Measurements from ENCODE around the gene MYO1D. TPM values are rescaled to one million over a fixed set of nuclear protein-coding genes. Genes with fewer than 3 reads are reported as not detected.

The MYO1D gene
- total RNA-seq, 1 experiment from 2014 or later, result 2.3 TPM

DNA sequence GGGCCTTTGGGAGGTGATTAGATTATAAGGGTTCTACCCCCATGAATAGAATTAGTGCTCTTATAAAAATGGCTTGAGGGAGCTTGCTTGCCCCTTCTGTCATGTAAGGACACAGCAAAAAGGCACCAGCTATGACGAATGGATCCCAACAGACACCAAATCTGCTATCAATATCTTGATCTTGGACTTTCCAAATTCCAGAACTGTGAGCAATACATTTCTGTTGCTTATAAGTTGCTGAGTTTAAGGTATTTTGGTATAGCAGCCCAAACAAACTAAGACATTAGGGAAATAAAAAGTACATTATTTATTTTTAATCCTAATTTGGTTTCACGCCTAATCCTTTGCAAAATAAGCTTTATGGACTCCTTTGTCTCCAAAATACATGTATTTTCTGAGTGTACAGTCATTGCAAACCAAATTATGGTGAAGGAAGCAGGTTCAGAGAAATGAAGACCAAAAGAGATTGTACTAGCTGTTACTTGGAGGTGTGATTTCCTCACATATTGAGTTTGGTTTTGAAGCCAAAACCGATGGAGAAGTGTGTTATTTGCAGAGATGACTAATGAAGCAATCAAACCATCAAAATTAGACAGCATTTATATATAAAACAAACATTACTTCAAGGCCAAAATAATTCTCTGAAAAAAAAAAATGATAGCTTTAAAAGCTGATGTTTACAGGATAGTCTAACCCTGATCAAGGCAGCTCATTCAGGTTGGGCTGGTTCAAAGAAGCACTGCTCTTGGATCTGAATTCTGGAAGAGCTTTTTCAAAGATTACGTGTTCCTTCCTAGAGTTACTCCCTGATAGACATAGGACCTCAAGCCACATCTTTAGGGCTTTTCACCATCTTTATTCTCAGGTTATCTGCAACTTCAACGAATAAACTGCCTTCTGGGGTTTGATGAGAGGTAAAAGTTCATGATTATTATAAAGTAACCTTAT, 71.6 kb downstream of the MYO1D start:
- Histone ChIP-seq H3K27ac (no peak overlapping the region), H3K27me3 (peaks cover 12% of the 10 kb centered on the region), H3K4me3 (no peak overlapping the region), H3K9me3 (replicated peaks) (no peaks in the 10 kb centered on the region; the same call in 1 of the 2 replicates), H3K36me3 (no peaks in the 10 kb centered on the region), H3K4me1 (no peaks in the 10 kb centered on the region)
- no peak for DNase-seq

DNA sequence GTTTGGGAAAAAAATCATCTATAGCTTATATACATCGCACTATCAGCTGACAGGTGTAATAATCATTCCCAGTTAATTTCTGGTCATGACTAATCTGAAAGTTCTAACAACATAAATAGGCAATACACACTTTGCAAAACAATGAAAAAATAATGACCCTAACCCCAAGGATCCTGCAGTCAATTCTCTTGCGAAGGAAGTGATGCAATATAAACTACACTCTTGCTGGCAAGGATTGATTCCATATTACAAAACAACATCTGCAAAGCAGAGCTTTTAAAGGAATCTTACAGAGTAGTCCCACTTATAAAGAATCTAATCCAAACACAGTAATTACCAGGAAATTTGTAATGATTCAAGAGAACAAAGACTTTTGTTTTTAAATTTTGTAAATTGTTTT, 73.4 kb downstream of the MYO1D start:
- H3K27me3 ChIP-seq, result peaks cover 18% of the 10 kb centered on the region
- H3K27ac ChIP-seq, result no peak overlapping the region
- no peak for DNase-seq
- no peaks in the 10 kb centered on the region for H3K36me3 ChIP-seq
- no peaks in the 10 kb centered on the region; the same call in 1 of the 2 replicates for H3K9me3 ChIP-seq (replicated peaks)
- no peak overlapping the region for H3K4me3 ChIP-seq
- H3K4me1 ChIP-seq, result no peaks in the 10 kb centered on the region

DNA sequence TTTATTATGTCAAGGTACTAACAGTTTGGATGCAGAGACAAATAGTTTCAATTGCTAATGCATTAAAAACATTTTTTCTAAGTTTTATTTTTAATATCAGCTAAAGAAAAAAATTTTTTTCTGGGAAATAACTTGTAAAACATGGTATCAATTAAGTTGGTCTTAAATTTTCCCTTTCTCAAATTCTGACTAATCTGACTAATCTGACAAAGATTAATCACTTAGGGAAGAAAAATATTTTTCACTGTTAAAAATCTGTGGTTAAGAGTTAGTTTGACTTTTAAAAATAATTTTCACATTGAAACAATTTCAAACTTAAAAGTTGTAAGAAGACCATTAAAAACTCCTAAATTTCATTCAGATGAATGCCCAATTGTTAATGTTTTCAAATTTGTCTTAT, 74.6 kb downstream of the MYO1D start:
- Histone ChIP-seq H3K27ac (no peak overlapping the region), H3K4me1 (no peaks in the 10 kb centered on the region), H3K27me3 (peaks cover 21% of the 10 kb centered on the region), H3K9me3 (replicated peaks) (no peaks in the 10 kb centered on the region; the same call in 1 of the 2 replicates), H3K4me3 (no peak overlapping the region), H3K36me3 (no peaks in the 10 kb centered on the region)
- DNase-seq, result no peak

GRCh38 chr17:32801641-32802040, 75.3 kb downstream of the MYO1D start:
- no peak overlapping the region for H3K27ac ChIP-seq
- H3K4me3 ChIP-seq, result no peak overlapping the region
- no peaks in the 10 kb centered on the region for H3K36me3 ChIP-seq
- H3K27me3 ChIP-seq, result peaks cover 22% of the 10 kb centered on the region
- H3K4me1 ChIP-seq, result no peaks in the 10 kb centered on the region
- DNase-seq, result no peak
- H3K9me3 ChIP-seq (replicated peaks), result no peaks in the 10 kb centered on the region; the same call in 1 of the 2 replicates

DNA sequence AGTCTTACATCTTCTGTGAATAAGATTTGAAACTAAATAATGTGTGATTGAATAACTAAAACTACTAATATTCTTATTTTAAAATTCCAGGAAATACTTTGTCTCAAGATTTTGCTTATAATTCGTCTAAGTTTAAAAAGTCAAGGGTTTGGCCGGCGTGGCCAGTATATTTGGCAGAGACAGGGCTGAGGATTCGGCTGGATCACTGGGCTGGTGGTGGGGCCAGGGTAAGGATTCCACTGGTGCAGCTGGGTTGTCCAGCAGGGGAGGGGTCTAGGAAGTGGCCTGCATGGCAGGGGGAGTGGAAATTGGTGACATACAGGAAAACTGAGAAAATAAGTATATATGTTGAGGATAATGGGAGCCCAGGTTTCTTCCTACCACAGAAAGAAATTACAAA, 75.7 kb downstream of the MYO1D start:
- Histone ChIP-seq H3K27ac (no peak overlapping the region), H3K27me3 (peaks cover 23% of the 10 kb centered on the region), H3K36me3 (no peaks in the 10 kb centered on the region), H3K4me3 (no peak overlapping the region), H3K9me3 (replicated peaks) (no peaks in the 10 kb centered on the region; the same call in 1 of the 2 replicates), H3K4me1 (no peaks in the 10 kb centered on the region)
- DNase-seq, result no peak

GRCh38 chr17:32798938-32799337, 78.0 kb downstream of the MYO1D start:
- Histone ChIP-seq H3K4me1 (no peaks in the 10 kb centered on the region), H3K9me3 (replicated peaks) (no peaks in the 10 kb centered on the region), H3K27me3 (peaks cover 18% of the 10 kb centered on the region), H3K36me3 (no peaks in the 10 kb centered on the region), H3K4me3 (no peak overlapping the region), H3K27ac (no peak overlapping the region)
- DNase-seq, result no peak

DNA sequence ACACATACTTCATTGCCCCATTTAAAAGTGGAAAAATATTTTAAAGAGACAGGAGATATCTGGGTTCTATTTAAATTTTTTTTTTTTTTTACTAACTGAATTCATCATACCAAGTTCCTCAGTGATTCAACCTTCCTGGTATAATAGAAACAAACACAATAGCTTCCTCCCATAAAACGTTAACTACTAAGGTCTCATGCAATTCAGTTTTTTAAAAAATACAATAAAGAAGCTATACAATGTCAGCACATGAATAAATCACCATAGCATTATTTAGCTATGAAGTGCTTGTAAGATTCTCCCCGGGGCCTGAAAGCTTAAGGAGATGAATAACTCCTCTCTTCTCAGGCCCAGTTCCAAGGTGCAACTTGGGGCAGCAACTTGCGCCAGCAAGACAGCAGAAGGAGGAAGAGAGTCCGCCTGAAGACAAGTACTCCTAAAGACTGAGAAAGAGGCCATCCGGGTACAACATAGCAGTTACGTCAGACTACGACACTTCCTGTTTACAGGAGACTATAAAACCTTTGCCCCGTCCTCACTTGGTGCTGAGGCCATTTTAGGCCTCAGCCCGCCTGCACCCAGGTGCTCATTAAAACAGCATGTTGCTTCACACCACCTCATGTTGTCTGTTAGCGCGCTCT, 81.5 kb downstream of the MYO1D start:
- no peaks in the 10 kb centered on the region for H3K4me1 ChIP-seq
- no peak overlapping the region for H3K27ac ChIP-seq

GRCh38 chr17:32794533-32795246, 82.2 kb downstream of the MYO1D start:
- H3K4me3 ChIP-seq, result no peak overlapping the region
- H3K27me3 ChIP-seq, result peaks cover 18% of the 10 kb centered on the region
- H3K27ac ChIP-seq, result no peak overlapping the region
- H3K9me3 ChIP-seq (replicated peaks), result no peaks in the 10 kb centered on the region
- no peaks in the 10 kb centered on the region for H3K36me3 ChIP-seq
- DNase-seq, result no peak
- no peaks in the 10 kb centered on the region for H3K4me1 ChIP-seq

More for the DNA sequence above, 81.5 kb downstream of the MYO1D start:
- Histone ChIP-seq H3K4me3 (no peak overlapping the region), H3K27me3 (peaks cover 18% of the 10 kb centered on the region), H3K36me3 (no peaks in the 10 kb centered on the region), H3K9me3 (replicated peaks) (no peaks in the 10 kb centered on the region)
- DNase-seq, result no peak

GRCh38 chr17:32793841-32794240, 83.1 kb downstream of the MYO1D start:
- H3K36me3 ChIP-seq, result no peaks in the 10 kb centered on the region
- peaks cover 14% of the 10 kb centered on the region for H3K27me3 ChIP-seq
- H3K27ac ChIP-seq, result no peak overlapping the region
- no peaks in the 10 kb centered on the region for H3K4me1 ChIP-seq
- H3K9me3 ChIP-seq (replicated peaks), result no peaks in the 10 kb centered on the region
- H3K4me3 ChIP-seq, result no peak overlapping the region
- no peak for DNase-seq

GRCh38 chr17:32792207-32792606, 84.7 kb downstream of the MYO1D start:
- H3K4me3 ChIP-seq, result no peak overlapping the region
- DNase-seq, result no peak
- no peaks in the 10 kb centered on the region for H3K4me1 ChIP-seq
- no peaks in the 10 kb centered on the region for H3K9me3 ChIP-seq (replicated peaks)
- H3K27me3 ChIP-seq, result peaks cover 8% of the 10 kb centered on the region; the same call in 1 of the 2 replicates
- no peaks in the 10 kb centered on the region for H3K36me3 ChIP-seq
- H3K27ac ChIP-seq, result no peak overlapping the region

GRCh38 chr17:32786169-32786568, 90.8 kb downstream of the MYO1D start:
- Histone ChIP-seq H3K4me3 (no peak overlapping the region), H3K4me1 (no peaks in the 10 kb centered on the region), H3K9me3 (replicated peaks) (no peaks in the 10 kb centered on the region), H3K36me3 (no peaks in the 10 kb centered on the region), H3K27ac (no peak overlapping the region), H3K27me3 (no peaks in the 10 kb centered on the region)
- DNase-seq, result no peak

DNA sequence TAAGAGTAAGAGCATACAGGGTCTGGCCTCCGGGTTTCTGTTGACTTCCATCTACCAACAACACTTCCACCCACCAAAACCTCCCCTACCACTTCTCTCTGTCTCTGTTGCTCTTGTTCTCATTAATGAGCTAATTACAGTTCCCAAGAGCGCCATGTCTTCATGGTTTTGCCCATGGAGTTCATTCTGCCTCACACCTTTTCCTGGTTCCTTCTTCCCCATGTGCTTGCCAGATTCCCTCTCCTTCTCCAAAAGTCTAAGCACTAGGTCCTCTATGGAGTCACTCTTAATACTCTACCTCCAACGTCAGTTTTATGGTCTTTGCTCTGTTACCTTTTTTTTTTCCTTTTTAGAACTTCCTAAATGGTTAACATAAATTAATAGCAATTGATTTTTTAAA, 92.8 kb downstream of the MYO1D start:
- Histone ChIP-seq H3K4me3 (no peak overlapping the region), H3K27me3 (no peaks in the 10 kb centered on the region; the same call in 1 of the 2 replicates), H3K4me1 (no peaks in the 10 kb centered on the region), H3K9me3 (replicated peaks) (no peaks in the 10 kb centered on the region), H3K36me3 (no peaks in the 10 kb centered on the region), H3K27ac (no peak overlapping the region)
- DNase-seq, result no peak

GRCh38 chr17:32783602-32784001, 93.3 kb downstream of the MYO1D start:
- H3K4me1 ChIP-seq, result no peaks in the 10 kb centered on the region
- DNase-seq, result peak; percentile 12 to 65
- no peaks in the 10 kb centered on the region; the same call in 1 of the 2 replicates for H3K27me3 ChIP-seq
- H3K36me3 ChIP-seq, result no peaks in the 10 kb centered on the region
- no peak overlapping the region for H3K4me3 ChIP-seq
- H3K9me3 ChIP-seq (replicated peaks), result no peaks in the 10 kb centered on the region
- no peak overlapping the region for H3K27ac ChIP-seq

- Histone ChIP-seq H3K4me1 (no peaks in the 10 kb centered on the region), H3K9me3 (replicated peaks) (no peaks in the 10 kb centered on the region), H3K4me3 (no peak overlapping the region), H3K36me3 (no peaks in the 10 kb centered on the region), H3K27me3 (no peaks in the 10 kb centered on the region; the same call in 1 of the 2 replicates), H3K27ac (no peak overlapping the region)
- no peak for DNase-seq
These were observed 96.2 kb downstream of the MYO1D start for GRCh38 chr17:32780721-32781120.

GRCh38 chr17:32777922-32778321, 99.0 kb downstream of the MYO1D start:
- no peaks in the 10 kb centered on the region for H3K36me3 ChIP-seq
- no peak overlapping the region for H3K27ac ChIP-seq
- H3K4me3 ChIP-seq, result no peak overlapping the region
- no peaks in the 10 kb centered on the region for H3K4me1 ChIP-seq
- H3K27me3 ChIP-seq, result peaks cover 5% of the 10 kb centered on the region
- H3K9me3 ChIP-seq (replicated peaks), result no peaks in the 10 kb centered on the region
- DNase-seq, result no peak

Data from SJCRH30 (cell line).